GM19023 (cell line): ENCODE results near the gene MYH13.

Experiments used
- ATAC-seq: cut with Tn5 transposase; IDR thresholded peaks from one replicate; pipeline ENCODE4 v1.9.1; 2021; ENCODE audit warnings: mild to moderate bottlenecking, moderate library complexity; ENCODE audit not compliant: unreplicated experiment

The MYH13 gene

GRCh38 chr17:10349403-10349802 is 23.4 kb downstream of the MYH13 start:
- ATAC-seq: no peak

- ATAC-seq: no peak
Observed at GRCh38 chr17:10344816-10345215, 28.0 kb downstream of the MYH13 start.

- ATAC-seq: no peak
Observed at GRCh38 chr17:10339051-10339450, 33.8 kb downstream of the MYH13 start.

GRCh38 chr17:10337976-10338375 is 34.8 kb downstream of the MYH13 start:
- no peak for ATAC-seq

- ATAC-seq: no peak
Observed at GRCh38 chr17:10337136-10337535, 35.7 kb downstream of the MYH13 start.

GRCh38 chr17:10336393-10336792 is 36.4 kb downstream of the MYH13 start:
- ATAC-seq: no peak

- no peak for ATAC-seq
Observed at GRCh38 chr17:10332515-10332914, 40.3 kb downstream of the MYH13 start.

GRCh38 chr17:10328971-10329923 is 43.6 kb downstream of the MYH13 start:
- no peak for ATAC-seq

GRCh38 chr17:10328206-10328605 is 44.6 kb downstream of the MYH13 start:
- no peak for ATAC-seq

- no peak for ATAC-seq
Observed at GRCh38 chr17:10327640-10328039, 45.2 kb downstream of the MYH13 start.

GRCh38 chr17:10325031-10325695 is 47.6 kb downstream of the MYH13 start:
- no peak for ATAC-seq

- ATAC-seq: no peak
Observed at GRCh38 chr17:10323812-10324610, 48.8 kb downstream of the MYH13 start.

GRCh38 chr17:10318535-10318934 is 54.3 kb downstream of the MYH13 start:
- ATAC-seq: no peak

GRCh38 chr17:10317543-10317834 is 55.3 kb downstream of the MYH13 start:
- ATAC-seq: no peak

GRCh38 chr17:10316801-10317542 is 55.8 kb downstream of the MYH13 start:
- ATAC-seq: no peak

- ATAC-seq: no peak
Observed at GRCh38 chr17:10314329-10314728, 58.5 kb downstream of the MYH13 start.

GRCh38 chr17:10313037-10313672 is 59.7 kb downstream of the MYH13 start:
- ATAC-seq: no peak

- no peak for ATAC-seq
Observed at GRCh38 chr17:10311131-10311530, 61.7 kb downstream of the MYH13 start.

- no peak for ATAC-seq
Observed at GRCh38 chr17:10309003-10309974, 63.5 kb downstream of the MYH13 start.
